HEK293T (cell line): ENCODE data around the gene SMIM10L1.

Experiments
- BHLHE40 ChIP-seq: fragments of 450-650 bp; IDR thresholded peaks from 2 replicates; pipeline ENCODE4 v1.6.1; 2016; ENCODE audit warnings: mild to moderate bottlenecking, moderate library complexity, borderline replicate concordance
- FOXA1 ChIP-seq: fragments of 450-650 bp; IDR thresholded peaks from 2 replicates; pipeline ENCODE4 v1.6.1; 2016; ENCODE audit warnings: mild to moderate bottlenecking
- FOXK2 ChIP-seq: fragments of 450-650 bp; IDR thresholded peaks from 2 replicates; pipeline ENCODE4 v1.6.1; 2016; ENCODE audit warnings: mild to moderate bottlenecking
- FOXM1 ChIP-seq: fragments of 450-650 bp; IDR thresholded peaks from 2 replicates; pipeline ENCODE4 v1.6.1; 2017; ENCODE audit warnings: mild to moderate bottlenecking, borderline replicate concordance
- HDGF ChIP-seq: fragments of 450-650 bp; IDR thresholded peaks from 2 replicates; pipeline ENCODE4 v1.6.1; 2017; ENCODE audit warnings: antibody characterized with exemption, borderline replicate concordance
- SUZ12 ChIP-seq: fragments of 450-650 bp; IDR thresholded peaks from 2 replicates; pipeline ENCODE4 v1.6.1; 2016; ENCODE audit warnings: mild to moderate bottlenecking
- TARDBP ChIP-seq: fragments of 450-650 bp; IDR thresholded peaks from 2 replicates; pipeline ENCODE4 v1.6.1; 2016

GRCh38 chr12:11143352-11143751 lies 27.6 kb upstream of the SMIM10L1 start:
- TF ChIP-seq TARDBP (no peak), FOXM1 (no peak), BHLHE40 (no peak), HDGF (no peak), SUZ12 (no peak), FOXK2 (no peak), FOXA1 (no peak)
